ENCODE results near the gene RHBDL1. TPM values are rescaled to one million over a fixed set of nuclear protein-coding genes. Genes with fewer than 3 reads are reported as not detected.

The RHBDL1 gene
- total and polyA plus RNA-seq, 4 donors: 0.91 to 5.4 (median 1.6) TPM

DNA sequence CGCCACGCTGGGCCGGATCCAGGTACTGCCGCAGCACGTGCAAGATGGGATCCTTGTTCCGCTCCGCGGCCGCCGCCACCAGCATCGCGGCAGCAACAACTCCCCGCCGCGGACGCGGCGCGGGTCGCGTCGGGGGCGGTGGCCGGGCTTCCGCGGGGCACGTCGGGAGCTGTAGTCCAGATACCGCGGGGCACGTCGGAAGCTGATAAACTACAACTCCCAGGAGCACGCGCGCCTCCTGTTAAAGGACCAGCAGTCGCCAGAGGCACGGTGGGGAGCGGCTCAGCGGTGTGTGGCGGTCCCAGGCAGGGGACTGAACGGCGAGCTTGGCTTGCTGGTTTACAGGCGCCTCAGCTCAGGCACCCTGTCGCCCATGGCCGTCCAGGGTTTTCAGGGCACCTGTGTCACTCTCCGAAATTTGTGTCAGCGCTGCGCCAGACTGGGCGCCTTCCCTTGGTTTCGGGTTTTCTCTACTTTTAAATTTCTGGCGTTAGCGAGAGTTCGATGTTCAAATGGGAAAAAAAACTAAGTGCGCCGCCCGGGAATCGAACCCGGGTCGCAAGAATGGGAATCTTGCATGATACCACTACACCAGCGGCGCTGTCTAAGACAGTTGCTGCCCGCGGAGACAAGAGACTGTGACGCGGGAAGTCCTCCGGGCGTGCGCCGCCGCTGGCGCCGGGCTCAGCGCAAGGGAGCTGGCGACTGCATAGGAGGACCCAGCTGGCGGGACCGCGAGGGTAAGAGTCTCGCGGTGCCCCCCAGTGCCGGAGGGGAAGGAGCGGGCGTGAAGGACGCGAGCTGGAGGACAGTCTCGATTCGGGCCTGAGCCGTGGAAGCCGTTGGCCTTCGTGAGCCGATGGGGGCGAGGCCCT lies 39.0 kb upstream of the RHBDL1 start, which contains the start of gene METTL26:
TSS of gene METTL26 (minus strand) at position 100 of the 875 bp plus-strand sequence. CDS start at position 85, 15 bp downstream.
- H3K4me1 ChIP-seq (ENCODE audit: control insufficient read depth in 5 of 5, insufficient read depth in 5 of 5, low read length in 5 of 5): peaks cover 0 to 27% (median 7%) of the 10 kb centered on the region in 5 donors
- peaks cover 0 to 18% (median 0%) of the 10 kb centered on the region in 4 donors for H3K36me3 ChIP-seq (ENCODE audit: control insufficient read depth in 4 of 4, insufficient read depth in 4 of 4, low read length in 4 of 4)
- H3K9me3 ChIP-seq (ENCODE audit: control insufficient read depth in 4 of 4, insufficient read depth in 3 of 4, low read length in 3 of 4): no peaks in the 10 kb centered on the region
- 0% methylated on average over 84 to 91 of the region's 91 CpGs for WGBS, 2 donors
- peak within 1 kb of the TSS; percentile 97 to 98 for H3K27ac ChIP-seq (ENCODE audit: low read depth in 1 of 2, low read length in 1 of 2)
- peak within 1 kb of the TSS; percentile 86 for H3K4me3 ChIP-seq
- peak within 1 kb of the TSS; percentile 46 to 94 for H3K9ac ChIP-seq (ENCODE audit: insufficient read depth in 1 of 2, low read length in 2 of 2)
- TF ChIP-seq, protein P1, sequence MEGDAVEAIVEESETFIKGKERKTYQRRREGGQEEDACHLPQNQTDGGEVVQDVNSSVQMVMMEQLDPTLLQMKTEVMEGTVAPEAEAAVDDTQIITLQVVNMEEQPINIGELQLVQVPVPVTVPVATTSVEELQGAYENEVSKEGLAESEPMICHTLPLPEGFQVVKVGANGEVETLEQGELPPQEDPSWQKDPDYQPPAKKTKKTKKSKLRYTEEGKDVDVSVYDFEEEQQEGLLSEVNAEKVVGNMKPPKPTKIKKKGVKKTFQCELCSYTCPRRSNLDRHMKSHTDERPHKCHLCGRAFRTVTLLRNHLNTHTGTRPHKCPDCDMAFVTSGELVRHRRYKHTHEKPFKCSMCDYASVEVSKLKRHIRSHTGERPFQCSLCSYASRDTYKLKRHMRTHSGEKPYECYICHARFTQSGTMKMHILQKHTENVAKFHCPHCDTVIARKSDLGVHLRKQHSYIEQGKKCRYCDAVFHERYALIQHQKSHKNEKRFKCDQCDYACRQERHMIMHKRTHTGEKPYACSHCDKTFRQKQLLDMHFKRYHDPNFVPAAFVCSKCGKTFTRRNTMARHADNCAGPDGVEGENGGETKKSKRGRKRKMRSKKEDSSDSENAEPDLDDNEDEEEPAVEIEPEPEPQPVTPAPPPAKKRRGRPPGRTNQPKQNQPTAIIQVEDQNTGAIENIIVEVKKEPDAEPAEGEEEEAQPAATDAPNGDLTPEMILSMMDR (IDR thresholded peaks at IDR 0.05; ENCODE audit: control extremely low read depth, extremely low read depth): peak; percentile 1
- DNase-seq (peak; percentile 95 to 96 (median 96)), ATAC-seq (ENCODE audit: insufficient read depth, low FRiP score) (peak; percentile 89)
- H3K27me3 ChIP-seq (ENCODE audit: control insufficient read depth in 3 of 3, insufficient read depth in 3 of 3, low read length in 2 of 3): no peaks in the 10 kb centered on the region

DNA sequence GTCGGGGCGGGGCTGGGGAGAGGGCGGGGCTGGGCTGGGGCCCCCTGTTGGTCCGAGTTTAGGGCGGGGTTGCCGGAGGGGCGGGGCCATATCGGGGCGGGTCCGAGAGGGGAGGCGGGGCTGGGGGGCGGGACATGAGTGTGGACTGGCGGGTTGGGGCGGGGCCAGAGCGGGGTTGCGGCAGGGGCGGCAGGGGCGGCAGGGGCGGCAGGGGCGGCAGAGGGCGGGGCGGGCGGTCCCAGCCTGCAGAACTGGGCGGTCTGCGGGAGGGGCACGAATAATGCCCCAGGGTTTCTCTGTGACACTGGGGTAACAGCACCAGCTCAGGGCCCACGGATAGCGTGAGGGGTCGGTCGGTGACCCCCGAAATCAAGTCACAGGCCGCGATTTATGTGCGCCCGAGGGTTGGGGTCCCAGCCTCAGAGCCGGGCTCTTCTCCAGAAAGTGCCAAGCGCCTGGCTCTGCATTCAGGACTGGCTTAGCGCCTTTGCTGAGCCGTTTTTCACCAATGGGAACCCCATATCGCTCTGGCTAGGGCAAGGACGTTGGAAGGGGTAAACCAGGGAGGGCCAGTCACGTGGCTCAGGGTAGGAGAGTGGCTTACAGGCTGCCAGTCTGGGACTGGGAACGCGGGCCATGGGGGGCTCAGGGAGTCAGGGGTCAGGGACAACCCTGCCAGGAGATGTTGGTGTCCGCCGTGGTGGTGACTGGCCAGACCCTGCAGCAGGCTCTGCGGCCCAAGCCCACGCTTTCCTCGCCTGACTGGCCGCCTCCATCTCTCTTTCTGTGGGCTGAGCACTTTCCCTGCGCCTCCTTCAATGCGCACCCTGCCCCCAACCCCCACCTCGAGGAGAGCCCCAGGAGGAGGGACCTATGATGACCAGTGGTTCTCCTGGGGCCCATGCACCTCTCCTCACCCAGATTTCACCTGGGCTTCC lies 38.1 kb upstream of the RHBDL1 start:
- peak; percentile 87 for ATAC-seq (ENCODE audit: insufficient read depth, low FRiP score)
- Histone ChIP-seq H3K36me3 (ENCODE audit: control insufficient read depth in 4 of 4, insufficient read depth in 4 of 4, low read length in 4 of 4) (peaks cover 0 to 18% (median 0%) of the 10 kb centered on the region in 4 donors), H3K9ac (ENCODE audit: insufficient read depth in 1 of 2, low read length in 2 of 2) (no peak overlapping the region), H3K4me3 (no peak overlapping the region), H3K9me3 (ENCODE audit: control insufficient read depth in 4 of 4, insufficient read depth in 3 of 4, low read length in 3 of 4) (no peaks in the 10 kb centered on the region), H3K4me1 (ENCODE audit: control insufficient read depth in 5 of 5, insufficient read depth in 5 of 5, low read length in 5 of 5) (peaks cover 0 to 31% (median 7%) of the 10 kb centered on the region in 5 donors), H3K27ac (ENCODE audit: low read depth in 1 of 2, low read length in 1 of 2) (peak overlapping the region; percentile 97 to 98), H3K27me3 (ENCODE audit: control insufficient read depth in 3 of 3, insufficient read depth in 3 of 3, low read length in 2 of 3) (no peaks in the 10 kb centered on the region)
- DNase-seq: peak; percentile 30 to 96 (median 95)
- TF ChIP-seq, protein P1 (IDR thresholded peaks at IDR 0.05; ENCODE audit: control extremely low read depth, extremely low read depth): no peak
- 15 to 18% methylated on average over 51 to 53 of the region's 53 CpGs for WGBS, 2 donors

DNA sequence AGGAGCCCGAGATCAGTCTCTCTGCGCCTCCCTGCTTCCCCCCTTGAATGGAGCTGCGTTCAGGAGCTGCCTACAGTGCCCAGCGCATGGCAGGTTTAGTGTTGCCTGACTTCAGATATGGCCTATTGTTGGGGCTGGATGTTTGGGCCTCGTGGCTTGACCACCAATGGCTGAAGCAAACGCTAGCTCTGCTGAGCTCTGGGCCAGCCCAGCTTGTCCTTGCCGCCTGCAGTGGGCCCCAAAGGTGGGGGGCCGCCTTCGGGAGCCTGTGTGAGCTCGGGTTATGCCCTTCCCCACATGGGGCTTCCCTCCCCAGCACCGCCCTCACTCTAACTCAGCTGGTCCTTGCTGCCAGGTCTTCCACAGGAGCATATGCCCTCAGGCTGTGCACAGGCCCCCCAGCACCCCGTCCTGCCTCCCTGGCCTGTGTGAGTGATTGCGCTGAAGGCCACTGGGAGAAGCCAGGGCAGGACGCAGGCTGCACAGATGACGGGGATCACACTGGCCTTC lies 37.4 kb upstream of the RHBDL1 start:
- 88 to 95% methylated on average over 15 of the region's 15 CpGs for WGBS, 2 donors
- no peak for ATAC-seq (ENCODE audit: insufficient read depth, low FRiP score)

More for the DNA sequence above, 37.4 kb upstream of the RHBDL1 start:
- no peak overlapping the region for H3K4me3 ChIP-seq
- peaks cover 0 to 36% (median 7%) of the 10 kb centered on the region in 5 donors for H3K4me1 ChIP-seq (ENCODE audit: control insufficient read depth in 5 of 5, insufficient read depth in 5 of 5, low read length in 5 of 5)
- H3K36me3 ChIP-seq (ENCODE audit: control insufficient read depth in 4 of 4, insufficient read depth in 4 of 4, low read length in 4 of 4): peaks cover 0 to 10% (median 0%) of the 10 kb centered on the region in 4 donors
- no peak for DNase-seq
- H3K9ac ChIP-seq (ENCODE audit: insufficient read depth in 1 of 2, low read length in 2 of 2): no peak overlapping the region
- no peaks in the 10 kb centered on the region for H3K9me3 ChIP-seq (ENCODE audit: control insufficient read depth in 4 of 4, insufficient read depth in 3 of 4, low read length in 3 of 4)
- H3K27me3 ChIP-seq (ENCODE audit: control insufficient read depth in 3 of 3, insufficient read depth in 3 of 3, low read length in 2 of 3): peaks cover 0 to under 1% (median 0%) of the 10 kb centered on the region in 3 donors
- TF ChIP-seq, protein P1 (IDR thresholded peaks at IDR 0.05; ENCODE audit: control extremely low read depth, extremely low read depth): no peak
- peak overlapping the region in 1 of 2 donors; percentile 90 for H3K27ac ChIP-seq (ENCODE audit: low read depth in 1 of 2, low read length in 1 of 2)

Data from lung (tissue), 12 donors.